HG02973 (cell line): Measurements from ENCODE around the gene CDK13.
"Not testable (repeated sequence)": the region's sequence is repeated elsewhere in the genome, so short reads cannot be mapped to it uniquely, and the experiment has no call there.

Source experiments
- ATAC-seq: cut with Tn5 transposase; IDR thresholded peaks from one replicate; pipeline ENCODE4 v1.9.1; 2021; ENCODE audit warnings: moderate library complexity; ENCODE audit not compliant: unreplicated experiment

CDK13 gene

GRCh38 chr7:40145596-40146130, 195.6 kb downstream of the CDK13 start:
- not testable (repeated sequence) for ATAC-seq

- ATAC-seq = no peak
These were observed 197.6 kb downstream of the CDK13 start for GRCh38 chr7:40147371-40148246.

- not testable (repeated sequence) for ATAC-seq
These were observed 198.2 kb downstream of the CDK13 start for GRCh38 chr7:40148247-40148580.

- no peak for ATAC-seq
These were observed 198.6 kb downstream of the CDK13 start for GRCh38 chr7:40148671-40149070.
